HCT116 (cell line): ENCODE measurements around the gene ZCWPW1. TPM values are rescaled to one million over a fixed set of nuclear protein-coding genes. Genes with fewer than 3 reads are reported as not detected.

Experiments
- ATAC-seq: fragments of 200-7000 bp; cut with Tn5 transposase; 2 replicates; pipeline ENCODE4 v1.9.1; 2020; ENCODE audit warnings: mild to moderate bottlenecking, moderate library complexity
- BruUV-seq: library from RNA; stranded (reverse); fragments of 400-500 nt; replicated peaks from 2 replicates; lab custom pipeline; 2021; lab: Mats Ljungman, UMichigan
- CTCF ChIA-PET: fragments of 300-600 bp; sonication (Branson Sonifier 250); formaldehyde crosslinking; loops from one replicate; lab custom pipeline; 2021; ENCODE audit warnings: antibody characterized with exemption; lab: Charles Lee
- POLR2A ChIA-PET: fragments of 300-600, 350-600 bp; sonication (Branson Sonifier 250); formaldehyde crosslinking; loops from one replicate; lab custom pipeline; 2021; ENCODE audit warnings: antibody characterized with exemption; lab: Charles Lee
- RAD21 ChIA-PET, 2 experiments: fragments of 300-600 bp; sonication (Branson Sonifier 250); formaldehyde crosslinking; loops; one replicate each; lab custom pipeline; 2023; ENCODE audit warnings: low total read pairs in 2 of 2; ENCODE audit not compliant: uncharacterized antibody in 2 of 2, unreplicated experiment in 2 of 2, low non-redundant PET in 1 of 2; lab: Charles Lee
- DNase-seq: peaks from one replicate; pipeline ENCODE4 v3.0.0-alpha.2; 2010; ENCODE audit warnings: low read depth, low spot score
- H2AFZ ChIP-seq: fragments of 200-600 bp; shearing (Covaris generic), sonication (generic); 2 replicates; pipeline ENCODE4 v1.6.1; 2017; ENCODE audit warnings: low read depth, mixed run types, mixed read lengths, antibody characterized with exemption, low read length; ENCODE audit not compliant: poor library complexity, severe bottlenecking
- H3K27ac ChIP-seq: 2 replicates; pipeline ENCODE4 v1.5.1; 2012; ENCODE audit warnings: low read depth, low read length
- H3K27me3 ChIP-seq: fragments of 200-600 bp; sonication (generic); 2 replicates; pipeline ENCODE4 v1.6.1; 2016; ENCODE audit warnings: mixed run types, low read length, mixed read lengths; ENCODE audit not compliant: insufficient read depth
- H3K36me3 ChIP-seq, 2 experiments: fragments of 200-500 bp in 1 of 2; fragments of 200-600 bp in 1 of 2; sonication (Bioruptor generic) in 1 of 2; sonication (generic) in 1 of 2; 2 replicates each; pipeline versions ENCODE4 v1.5.1 to v1.6.1; 2014 to 2016; ENCODE audit warnings: low read length in 2 of 2, inconsistent platforms in 1 of 2, mixed read lengths in 1 of 2, mixed run types in 1 of 2; ENCODE audit not compliant: insufficient read depth in 2 of 2, control insufficient read depth in 1 of 2
- H3K4me1 ChIP-seq, 2 experiments: fragments of 200-600 bp in 1 of 2; sonication (generic) in 1 of 2; 2 replicates each; pipeline versions ENCODE4 v1.5.1 to v1.6.1; 2012 to 2017; ENCODE audit warnings: low read length in 2 of 2, inconsistent platforms in 1 of 2, mild to moderate bottlenecking in 1 of 2, mixed read lengths in 1 of 2, mixed run types in 1 of 2, moderate library complexity in 1 of 2; ENCODE audit not compliant: insufficient read depth in 2 of 2, control insufficient read depth in 1 of 2
- H3K4me2 ChIP-seq: fragments of 200-600 bp; sonication (generic); 2 replicates; pipeline ENCODE4 v1.6.1; 2017; ENCODE audit warnings: mixed run types, low read length, mixed read lengths
- H3K4me3 ChIP-seq, 2 experiments: fragments of 200-600 bp in 1 of 2; sonication (generic) in 1 of 2; replicated peaks in 1 of 2; 2 replicates each; pipeline ENCODE4 v1.5.1; 2011 to 2016; ENCODE audit warnings: low read length in 2 of 2, control low read depth in 1 of 2, low read depth in 1 of 2, mild to moderate bottlenecking in 1 of 2, mixed read lengths in 1 of 2, mixed run types in 1 of 2
- H3K79me2 ChIP-seq: fragments of 200-600 bp; sonication (generic); 2 replicates; pipeline ENCODE4 v1.6.1; 2017; ENCODE audit warnings: mild to moderate bottlenecking, mixed run types, low read length, moderate library complexity, mixed read lengths; ENCODE audit not compliant: insufficient read depth
- H3K9ac ChIP-seq: fragments of 200-600 bp; sonication (generic); 2 replicates; pipeline ENCODE4 v1.6.1; 2016; ENCODE audit warnings: low read length, mixed read lengths
- H3K9me2 ChIP-seq: fragments of 200-600 bp; sonication (generic), shearing (Covaris generic); 2 replicates; pipeline ENCODE4 v1.6.1; 2017; ENCODE audit warnings: mixed run types, mild to moderate bottlenecking, moderate library complexity; ENCODE audit not compliant: insufficient read depth
- H3K9me3 ChIP-seq, 2 experiments: fragments of 200-500 bp in 1 of 2; fragments of 200-600 bp in 1 of 2; sonication (Bioruptor generic) in 1 of 2; sonication (generic) in 1 of 2; 2 replicates each; pipeline ENCODE4 v1.6.1; 2014 to 2017; ENCODE audit warnings: low read length in 2 of 2, mixed read lengths in 2 of 2, inconsistent platforms in 1 of 2, low read depth in 1 of 2, mild to moderate bottlenecking in 1 of 2, mixed run types in 1 of 2, moderate library complexity in 1 of 2; ENCODE audit not compliant: control insufficient read depth in 1 of 2, insufficient read depth in 1 of 2
- H4K20me1 ChIP-seq: fragments of 200-600 bp; sonication (generic), shearing (Covaris generic); 2 replicates; pipeline ENCODE4 v1.6.1; 2017; ENCODE audit warnings: mixed run types, mild to moderate bottlenecking, moderate library complexity; ENCODE audit not compliant: insufficient read depth
- CBX3 ChIP-seq: IDR thresholded peaks from 2 replicates; pipeline ENCODE4 v1.6.1; 2012; ENCODE audit warnings: low read depth
- CEBPB ChIP-seq: IDR thresholded peaks from 2 replicates; pipeline ENCODE4 v1.6.1; 2012; ENCODE audit warnings: low read depth
- ELF1 ChIP-seq: IDR thresholded peaks from 2 replicates; pipeline ENCODE4 v1.6.1; 2012; ENCODE audit warnings: low read depth, borderline replicate concordance
- EZH2 ChIP-seq: fragments of 200-600 bp; sonication (generic); IDR thresholded peaks from 2 replicates; pipeline ENCODE4 v1.6.1; 2017; ENCODE audit warnings: antibody characterized with exemption, mixed run types
- EZH2phosphoT487 ChIP-seq: fragments of 200-600 bp; IDR thresholded peaks from 2 replicates; pipeline ENCODE4 v1.6.1; 2018; ENCODE audit warnings: antibody characterized with exemption, borderline replicate concordance
- FOSL1 ChIP-seq: IDR thresholded peaks from 2 replicates; pipeline ENCODE4 v1.6.1; 2012; ENCODE audit warnings: low read depth
- POLR2A ChIP-seq: IDR thresholded peaks from 2 replicates; pipeline ENCODE4 v1.7.0; 2011; ENCODE audit warnings: borderline replicate concordance; ENCODE audit not compliant: insufficient read depth, insufficient read length; ENCODE audit errors: extremely low read depth
- POLR2AphosphoS5 ChIP-seq: IDR thresholded peaks from 2 replicates; pipeline ENCODE4 v1.6.1; 2011; ENCODE audit warnings: mild to moderate bottlenecking, low read depth, low read length, moderate library complexity
- SIN3A ChIP-seq: IDR thresholded peaks from 2 replicates; pipeline ENCODE4 v1.6.1; 2012; ENCODE audit warnings: low read depth
- SP1 ChIP-seq: IDR thresholded peaks from 2 replicates; pipeline ENCODE4 v1.6.1; 2012; ENCODE audit warnings: low read depth
- TCF7L2 ChIP-seq: IDR thresholded peaks from 2 replicates; pipeline ENCODE4 v1.7.0; 2011; ENCODE audit warnings: borderline replicate concordance, inconsistent platforms; ENCODE audit not compliant: insufficient read depth, insufficient read length; ENCODE audit errors: extremely low read depth
- YY1 ChIP-seq: IDR thresholded peaks from 2 replicates; pipeline ENCODE4 v1.6.1; 2011; ENCODE audit warnings: low read length, low read depth, moderate library complexity, mild to moderate bottlenecking; ENCODE audit not compliant: insufficient replicate concordance; ENCODE audit errors: extremely low read depth
- ZNF274 ChIP-seq: fragments of 200-500 bp; sonication (Bioruptor generic); IDR thresholded peaks from 2 replicates; pipeline ENCODE4 v1.6.1; 2014; ENCODE audit warnings: mild to moderate bottlenecking, low read depth, low read length, inconsistent platforms
- intact Hi-C: fragments of 100-400 bp; cut with micrococcal nuclease; formaldehyde crosslinking; loops from 2 replicates; pipeline ENCODE4 v1.10.0; 2022
- total RNA-seq: library from RNA; stranded (reverse); gene quantifications from one replicate; pipeline ENCODE4 v1.2.1, GENCODE V29; 2021; ENCODE audit not compliant: unreplicated experiment
- TF ChIP-seq, protein P1 (sequence below): IDR thresholded peaks from 2 replicates; pipeline ENCODE4 v1.6.1; 2012
- TF ChIP-seq, protein P2 (sequence below): IDR thresholded peaks from 2 replicates; pipeline ENCODE4 v1.6.1; 2012
- TF ChIP-seq, protein P3 (sequence below): IDR thresholded peaks from 2 replicates; pipeline ENCODE4 v1.6.1; 2011; ENCODE audit warnings: mild to moderate bottlenecking, low read length, moderate library complexity; ENCODE audit not compliant: insufficient replicate concordance; ENCODE audit errors: extremely low read depth
- TF ChIP-seq, protein P4 (sequence below): IDR thresholded peaks from 2 replicates; pipeline ENCODE4 v1.6.1; 2012; ENCODE audit warnings: low read depth
- TF ChIP-seq, protein P5 (sequence below), 3 experiments: fragments of 200-600 bp in 1 of 3; sonication (generic) in 1 of 3; IDR thresholded peaks in 2 of 3; conservative IDR thresholded peaks in 1 of 3; 2 replicates each; pipeline ENCODE4 v1.5.1; 2012 to 2017; ENCODE audit warnings: low read depth in 2 of 3, low read length in 2 of 3, antibody characterized with exemption in 1 of 3, borderline replicate concordance in 1 of 3, control low read depth in 1 of 3, mild to moderate bottlenecking in 1 of 3, mixed read lengths in 1 of 3, mixed run types in 1 of 3, moderate library complexity in 1 of 3; ENCODE audit not compliant: insufficient read depth in 1 of 3

The ZCWPW1 gene
- total RNA-seq, 1 experiment from 2014 or later = 1.5 TPM

DNA sequence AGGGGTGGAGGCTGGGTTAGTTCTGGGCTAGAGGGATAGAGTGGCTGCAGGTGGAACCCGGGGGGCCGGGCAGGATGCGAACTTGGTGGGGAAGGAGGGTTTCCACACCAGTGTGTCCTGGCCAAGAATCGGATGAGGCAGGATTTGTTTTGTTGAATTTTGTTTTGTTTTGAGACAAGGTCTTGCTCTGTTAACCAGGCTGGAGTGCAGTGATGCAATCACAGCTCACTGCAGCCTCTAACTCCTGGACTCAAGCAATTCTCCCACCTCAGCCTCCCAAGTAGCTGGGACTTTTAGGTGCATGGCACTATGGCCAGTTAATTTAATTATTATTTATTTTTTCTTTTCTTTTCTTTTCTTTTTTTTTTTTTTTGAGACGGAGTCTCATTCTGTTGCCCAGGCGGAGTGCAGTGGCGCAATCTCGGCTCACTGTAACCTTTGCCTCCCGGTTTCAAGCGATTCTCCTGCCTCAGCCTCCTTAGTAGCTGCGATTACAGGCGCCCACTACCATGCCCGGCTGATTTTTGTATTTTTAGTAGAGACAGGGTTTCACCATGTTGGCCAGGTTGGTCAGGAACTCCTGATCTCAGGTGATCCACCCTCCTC lies 20.8 kb upstream of the ZCWPW1 start:
- no peak overlapping the region for H3K9ac ChIP-seq
- no TSS peak for BruUV-seq

More for the DNA sequence above, 20.8 kb upstream of the ZCWPW1 start:
- no peaks in the 10 kb centered on the region for H4K20me1 ChIP-seq
- H2AFZ ChIP-seq = no peak overlapping the region
- no peaks in the 10 kb centered on the region for H3K36me3 ChIP-seq
- TF ChIP-seq TCF7L2 (no peak), SIN3A (no peak), POLR2A (no peak), ELF1 (no peak), CBX3 (no peak), EZH2 (no peak), POLR2AphosphoS5 (no peak), SP1 (no peak), FOSL1 (no peak), YY1 (no peak), ZNF274 (no peak), EZH2phosphoT487 (no peak), CEBPB (no peak)
- TF ChIP-seq, protein P1, sequence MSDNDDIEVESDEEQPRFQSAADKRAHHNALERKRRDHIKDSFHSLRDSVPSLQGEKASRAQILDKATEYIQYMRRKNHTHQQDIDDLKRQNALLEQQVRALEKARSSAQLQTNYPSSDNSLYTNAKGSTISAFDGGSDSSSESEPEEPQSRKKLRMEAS = no peak
- TF ChIP-seq, protein P2, sequence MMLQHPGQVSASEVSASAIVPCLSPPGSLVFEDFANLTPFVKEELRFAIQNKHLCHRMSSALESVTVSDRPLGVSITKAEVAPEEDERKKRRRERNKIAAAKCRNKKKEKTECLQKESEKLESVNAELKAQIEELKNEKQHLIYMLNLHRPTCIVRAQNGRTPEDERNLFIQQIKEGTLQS = no peak
- TF ChIP-seq, protein P3, sequence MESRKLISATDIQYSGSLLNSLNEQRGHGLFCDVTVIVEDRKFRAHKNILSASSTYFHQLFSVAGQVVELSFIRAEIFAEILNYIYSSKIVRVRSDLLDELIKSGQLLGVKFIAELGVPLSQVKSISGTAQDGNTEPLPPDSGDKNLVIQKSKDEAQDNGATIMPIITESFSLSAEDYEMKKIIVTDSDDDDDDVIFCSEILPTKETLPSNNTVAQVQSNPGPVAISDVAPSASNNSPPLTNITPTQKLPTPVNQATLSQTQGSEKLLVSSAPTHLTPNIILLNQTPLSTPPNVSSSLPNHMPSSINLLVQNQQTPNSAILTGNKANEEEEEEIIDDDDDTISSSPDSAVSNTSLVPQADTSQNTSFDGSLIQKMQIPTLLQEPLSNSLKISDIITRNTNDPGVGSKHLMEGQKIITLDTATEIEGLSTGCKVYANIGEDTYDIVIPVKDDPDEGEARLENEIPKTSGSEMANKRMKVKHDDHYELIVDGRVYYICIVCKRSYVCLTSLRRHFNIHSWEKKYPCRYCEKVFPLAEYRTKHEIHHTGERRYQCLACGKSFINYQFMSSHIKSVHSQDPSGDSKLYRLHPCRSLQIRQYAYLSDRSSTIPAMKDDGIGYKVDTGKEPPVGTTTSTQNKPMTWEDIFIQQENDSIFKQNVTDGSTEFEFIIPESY = no peak
- TF ChIP-seq, protein P4, sequence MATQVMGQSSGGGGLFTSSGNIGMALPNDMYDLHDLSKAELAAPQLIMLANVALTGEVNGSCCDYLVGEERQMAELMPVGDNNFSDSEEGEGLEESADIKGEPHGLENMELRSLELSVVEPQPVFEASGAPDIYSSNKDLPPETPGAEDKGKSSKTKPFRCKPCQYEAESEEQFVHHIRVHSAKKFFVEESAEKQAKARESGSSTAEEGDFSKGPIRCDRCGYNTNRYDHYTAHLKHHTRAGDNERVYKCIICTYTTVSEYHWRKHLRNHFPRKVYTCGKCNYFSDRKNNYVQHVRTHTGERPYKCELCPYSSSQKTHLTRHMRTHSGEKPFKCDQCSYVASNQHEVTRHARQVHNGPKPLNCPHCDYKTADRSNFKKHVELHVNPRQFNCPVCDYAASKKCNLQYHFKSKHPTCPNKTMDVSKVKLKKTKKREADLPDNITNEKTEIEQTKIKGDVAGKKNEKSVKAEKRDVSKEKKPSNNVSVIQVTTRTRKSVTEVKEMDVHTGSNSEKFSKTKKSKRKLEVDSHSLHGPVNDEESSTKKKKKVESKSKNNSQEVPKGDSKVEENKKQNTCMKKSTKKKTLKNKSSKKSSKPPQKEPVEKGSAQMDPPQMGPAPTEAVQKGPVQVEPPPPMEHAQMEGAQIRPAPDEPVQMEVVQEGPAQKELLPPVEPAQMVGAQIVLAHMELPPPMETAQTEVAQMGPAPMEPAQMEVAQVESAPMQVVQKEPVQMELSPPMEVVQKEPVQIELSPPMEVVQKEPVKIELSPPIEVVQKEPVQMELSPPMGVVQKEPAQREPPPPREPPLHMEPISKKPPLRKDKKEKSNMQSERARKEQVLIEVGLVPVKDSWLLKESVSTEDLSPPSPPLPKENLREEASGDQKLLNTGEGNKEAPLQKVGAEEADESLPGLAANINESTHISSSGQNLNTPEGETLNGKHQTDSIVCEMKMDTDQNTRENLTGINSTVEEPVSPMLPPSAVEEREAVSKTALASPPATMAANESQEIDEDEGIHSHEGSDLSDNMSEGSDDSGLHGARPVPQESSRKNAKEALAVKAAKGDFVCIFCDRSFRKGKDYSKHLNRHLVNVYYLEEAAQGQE = no peak
- TF ChIP-seq, protein P5, sequence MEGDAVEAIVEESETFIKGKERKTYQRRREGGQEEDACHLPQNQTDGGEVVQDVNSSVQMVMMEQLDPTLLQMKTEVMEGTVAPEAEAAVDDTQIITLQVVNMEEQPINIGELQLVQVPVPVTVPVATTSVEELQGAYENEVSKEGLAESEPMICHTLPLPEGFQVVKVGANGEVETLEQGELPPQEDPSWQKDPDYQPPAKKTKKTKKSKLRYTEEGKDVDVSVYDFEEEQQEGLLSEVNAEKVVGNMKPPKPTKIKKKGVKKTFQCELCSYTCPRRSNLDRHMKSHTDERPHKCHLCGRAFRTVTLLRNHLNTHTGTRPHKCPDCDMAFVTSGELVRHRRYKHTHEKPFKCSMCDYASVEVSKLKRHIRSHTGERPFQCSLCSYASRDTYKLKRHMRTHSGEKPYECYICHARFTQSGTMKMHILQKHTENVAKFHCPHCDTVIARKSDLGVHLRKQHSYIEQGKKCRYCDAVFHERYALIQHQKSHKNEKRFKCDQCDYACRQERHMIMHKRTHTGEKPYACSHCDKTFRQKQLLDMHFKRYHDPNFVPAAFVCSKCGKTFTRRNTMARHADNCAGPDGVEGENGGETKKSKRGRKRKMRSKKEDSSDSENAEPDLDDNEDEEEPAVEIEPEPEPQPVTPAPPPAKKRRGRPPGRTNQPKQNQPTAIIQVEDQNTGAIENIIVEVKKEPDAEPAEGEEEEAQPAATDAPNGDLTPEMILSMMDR (IDR thresholded peaks at IDR 0.05 in 2 of 3, conservative IDR thresholded peaks at IDR 0.05 in 1 of 3; ENCODE audit: borderline replicate concordance in 1 of 3, insufficient read depth in 1 of 3, low read depth in 2 of 3, low read length in 2 of 3) = no peak
- ChIA-PET RAD21 (no interaction called here), CTCF (interaction anchor here (0.7 to 2.4 kb wide), 5 partner anchors 8 to 137 kb away, joined by 4 to 12 read pairs (median 7); partner anchors contain the start of genes FBXO24, LRCH4, MEPCE and PPP1R35), POLR2A (interaction anchor here (0.7 kb wide), 1 partner anchor 1504 kb away, joined by 3 read pairs; no protein-coding TSS in a partner anchor)
- H3K27me3 ChIP-seq = no peaks in the 10 kb centered on the region
- no peak overlapping the region for H3K27ac ChIP-seq
- no peaks in the 10 kb centered on the region for H3K79me2 ChIP-seq
- no peak overlapping the region for H3K4me3 ChIP-seq
- H3K4me2 ChIP-seq = no peak overlapping the region
- intact Hi-C loops = no loop called here
- no peak for ATAC-seq
- peaks cover 2 to 23% of the 10 kb centered on the region in 2 experiments; a peak in 3 of 4 replicates for H3K4me1 ChIP-seq
- H3K9me2 ChIP-seq = no peaks in the 10 kb centered on the region
- no peaks in the 10 kb centered on the region for H3K9me3 ChIP-seq
- no peak for DNase-seq
